ENCODE data around the gene CHST11.

Gene CHST11

DNA sequence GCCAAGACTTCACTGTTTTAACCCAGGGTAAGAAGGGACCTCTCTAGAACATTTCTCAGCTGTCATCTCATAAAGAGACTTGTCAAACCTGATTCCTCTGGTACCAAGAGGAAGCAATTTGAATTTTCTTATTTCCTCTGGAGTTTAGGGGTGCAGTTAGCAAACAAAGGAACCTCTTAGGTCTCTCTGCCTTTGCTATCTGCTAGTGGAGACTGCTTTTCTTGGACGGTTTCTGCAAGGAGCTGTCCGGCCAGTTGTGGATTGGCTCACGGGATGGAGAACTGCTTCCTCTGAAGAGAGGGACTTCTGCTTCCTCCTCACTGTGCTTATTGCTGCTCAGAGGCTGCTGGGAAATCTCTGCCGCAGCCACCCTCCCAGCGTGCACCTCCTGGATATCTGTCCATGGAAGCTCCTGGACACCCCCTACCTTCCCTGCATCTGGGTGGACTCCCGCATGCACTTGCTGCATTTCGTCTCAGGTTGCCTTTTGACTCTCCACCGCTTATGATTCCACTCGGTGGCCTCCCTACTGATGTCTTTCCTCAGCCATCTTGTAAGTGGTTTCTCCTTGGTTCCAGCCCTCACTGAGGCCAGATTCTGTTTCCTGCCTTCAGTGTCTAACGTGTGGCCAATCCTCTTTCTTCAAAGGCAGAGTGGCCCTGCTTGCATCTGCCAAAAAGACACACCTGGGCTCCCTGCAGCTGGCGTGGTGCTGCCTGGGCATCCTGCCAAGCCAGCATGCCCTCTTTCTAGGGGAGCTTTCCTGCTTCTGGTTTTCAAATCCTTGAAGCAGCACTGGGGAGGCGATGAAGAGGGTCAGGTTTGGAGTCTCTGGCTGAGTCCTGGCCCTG lies 187.3 kb downstream of the CHST11 start:
- no peaks in the 10 kb centered on the region for H3K36me3 ChIP-seq (ENCODE audit: control insufficient read depth in 1 of 2, insufficient read depth in 2 of 2, low read length in 2 of 2)
- H3K27ac ChIP-seq (ENCODE audit: low read length) = peak overlapping the region; percentile 25
- H3K9me3 ChIP-seq (ENCODE audit: control insufficient read depth in 1 of 2, low read length in 2 of 2) = peaks cover 0 to 3% of the 10 kb centered on the region in 2 donors
- peaks cover 0 to 3% of the 10 kb centered on the region in 2 donors for H3K4me1 ChIP-seq (ENCODE audit: control insufficient read depth in 1 of 2, insufficient read depth in 2 of 2, low read length in 2 of 2)
- no peak overlapping the region for H3K4me3 ChIP-seq (ENCODE audit: low read depth in 1 of 2, low read length in 2 of 2)
- H3K27me3 ChIP-seq (ENCODE audit: low read depth, low read length) = no peaks in the 10 kb centered on the region

DNA sequence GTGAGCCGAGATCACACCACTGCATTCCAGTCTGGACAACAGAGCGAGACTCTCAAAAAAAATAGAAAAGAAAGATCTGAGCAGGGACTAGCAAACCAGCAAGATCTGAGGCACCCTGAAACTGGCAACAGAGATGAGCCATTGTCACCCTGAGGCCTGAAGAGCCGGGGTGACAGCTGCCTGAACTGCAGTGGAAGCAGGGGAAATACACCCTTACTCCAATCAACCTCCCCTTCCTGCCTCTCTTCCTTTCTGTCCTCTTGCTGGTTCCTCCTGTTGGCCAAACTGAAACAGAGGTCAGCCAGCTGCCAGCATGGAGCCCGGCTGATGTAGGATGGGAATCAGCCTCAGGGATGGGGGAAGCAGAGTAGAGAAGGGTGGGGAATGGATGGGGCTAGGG lies 192.0 kb downstream of the CHST11 start:
- H3K27me3 ChIP-seq (ENCODE audit: low read depth, low read length) = no peaks in the 10 kb centered on the region
- no peak overlapping the region for H3K27ac ChIP-seq (ENCODE audit: low read length)
- no peaks in the 10 kb centered on the region for H3K36me3 ChIP-seq (ENCODE audit: control insufficient read depth in 1 of 2, insufficient read depth in 2 of 2, low read length in 2 of 2)
- H3K4me3 ChIP-seq (ENCODE audit: low read depth in 1 of 2, low read length in 2 of 2) = no peak overlapping the region
- peaks cover 0 to 10% of the 10 kb centered on the region in 2 donors for H3K4me1 ChIP-seq (ENCODE audit: control insufficient read depth in 1 of 2, insufficient read depth in 2 of 2, low read length in 2 of 2)
- no peaks in the 10 kb centered on the region for H3K9me3 ChIP-seq (ENCODE audit: control insufficient read depth in 1 of 2, low read length in 2 of 2)

DNA sequence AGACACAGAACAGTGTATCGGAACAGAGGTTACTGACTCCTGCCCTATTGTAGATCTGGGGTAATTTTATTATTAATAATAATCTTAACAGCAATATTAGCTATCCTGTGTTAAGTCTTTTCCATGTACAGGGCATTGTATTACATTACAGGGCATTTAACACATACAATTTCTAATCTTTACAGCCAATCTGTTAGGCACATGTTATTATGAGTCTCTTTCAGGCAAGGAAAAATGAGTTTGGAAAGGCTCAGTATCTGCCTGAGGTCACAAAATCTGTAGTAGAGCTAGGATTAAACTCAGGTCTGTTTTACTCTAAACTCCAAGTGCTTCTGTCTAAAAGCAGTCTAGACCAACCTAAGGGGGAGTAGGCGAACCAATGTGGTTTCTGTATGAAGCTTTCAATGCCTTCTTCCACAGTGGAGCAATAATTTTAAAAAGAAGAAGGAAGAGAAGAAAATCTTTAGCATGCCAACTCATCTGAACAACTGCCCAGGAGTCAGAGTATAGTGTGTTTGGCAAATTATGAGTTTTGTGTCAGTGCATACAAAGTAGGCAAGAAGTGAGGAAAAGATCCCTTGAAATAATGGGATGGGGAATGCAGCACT lies 192.6 kb downstream of the CHST11 start:
- H3K27ac ChIP-seq (ENCODE audit: low read length) = no peak overlapping the region

DNA sequence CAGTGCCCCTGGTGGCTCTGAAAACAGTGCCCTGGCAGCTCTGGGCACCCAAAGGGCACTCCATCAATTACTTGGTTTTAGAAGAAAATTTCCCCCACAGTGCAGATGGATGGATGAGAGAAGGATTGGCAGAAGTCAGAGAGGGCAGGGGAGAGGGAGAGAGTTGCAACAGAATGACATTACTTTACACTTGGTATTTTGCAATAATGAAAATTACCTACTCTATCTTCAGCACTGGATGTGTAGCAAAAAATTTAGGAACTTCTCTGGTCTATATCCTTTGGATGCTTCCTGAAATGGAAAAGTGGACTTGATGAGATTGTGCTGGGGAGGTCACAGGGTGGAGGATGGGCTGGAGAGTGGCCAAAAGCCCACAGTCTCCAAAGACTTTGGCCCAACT lies 193.2 kb downstream of the CHST11 start:
- no peaks in the 10 kb centered on the region for H3K9me3 ChIP-seq (ENCODE audit: control insufficient read depth in 1 of 2, low read length in 2 of 2)
- H3K36me3 ChIP-seq (ENCODE audit: control insufficient read depth in 1 of 2, insufficient read depth in 2 of 2, low read length in 2 of 2) = no peaks in the 10 kb centered on the region
- no peak overlapping the region for H3K27ac ChIP-seq (ENCODE audit: low read length)
- no peaks in the 10 kb centered on the region for H3K27me3 ChIP-seq (ENCODE audit: low read depth, low read length)
- peaks cover 0 to 10% of the 10 kb centered on the region in 2 donors for H3K4me1 ChIP-seq (ENCODE audit: control insufficient read depth in 1 of 2, insufficient read depth in 2 of 2, low read length in 2 of 2)
- H3K4me3 ChIP-seq (ENCODE audit: low read depth in 1 of 2, low read length in 2 of 2) = no peak overlapping the region

More for the DNA sequence above, 192.6 kb downstream of the CHST11 start:
- Histone ChIP-seq H3K36me3 (ENCODE audit: control insufficient read depth in 1 of 2, insufficient read depth in 2 of 2, low read length in 2 of 2) (no peaks in the 10 kb centered on the region), H3K4me3 (ENCODE audit: low read depth in 1 of 2, low read length in 2 of 2) (no peak overlapping the region), H3K4me1 (ENCODE audit: control insufficient read depth in 1 of 2, insufficient read depth in 2 of 2, low read length in 2 of 2) (peaks cover 0 to 10% of the 10 kb centered on the region in 2 donors), H3K27me3 (ENCODE audit: low read depth, low read length) (no peaks in the 10 kb centered on the region), H3K9me3 (ENCODE audit: control insufficient read depth in 1 of 2, low read length in 2 of 2) (no peaks in the 10 kb centered on the region)

DNA sequence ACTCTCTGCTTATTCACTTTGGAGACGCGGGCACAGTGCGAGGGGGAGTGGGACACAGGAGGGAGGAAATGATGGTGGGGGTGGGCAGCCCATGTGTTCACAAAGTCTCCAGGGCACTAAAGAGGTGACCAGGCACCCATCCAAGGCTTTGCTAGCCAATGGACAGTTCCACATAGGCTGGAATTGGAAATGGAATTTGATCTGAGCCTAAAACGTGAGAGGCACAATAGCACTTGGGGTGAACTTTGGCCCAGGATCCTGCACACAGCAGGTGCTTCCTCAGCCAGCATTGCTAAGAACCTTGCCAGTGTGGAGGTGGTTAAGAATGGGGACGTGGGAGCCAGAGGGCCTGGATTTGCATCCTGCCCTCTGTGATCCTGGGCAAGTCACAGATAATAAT lies 193.8 kb downstream of the CHST11 start:
- Histone ChIP-seq H3K27ac (ENCODE audit: low read length) (no peak overlapping the region), H3K27me3 (ENCODE audit: low read depth, low read length) (no peaks in the 10 kb centered on the region), H3K4me1 (ENCODE audit: control insufficient read depth in 1 of 2, insufficient read depth in 2 of 2, low read length in 2 of 2) (peaks cover 0 to 10% of the 10 kb centered on the region in 2 donors), H3K4me3 (ENCODE audit: low read depth in 1 of 2, low read length in 2 of 2) (no peak overlapping the region), H3K36me3 (ENCODE audit: control insufficient read depth in 1 of 2, insufficient read depth in 2 of 2, low read length in 2 of 2) (no peaks in the 10 kb centered on the region), H3K9me3 (ENCODE audit: control insufficient read depth in 1 of 2, low read length in 2 of 2) (no peaks in the 10 kb centered on the region)

DNA sequence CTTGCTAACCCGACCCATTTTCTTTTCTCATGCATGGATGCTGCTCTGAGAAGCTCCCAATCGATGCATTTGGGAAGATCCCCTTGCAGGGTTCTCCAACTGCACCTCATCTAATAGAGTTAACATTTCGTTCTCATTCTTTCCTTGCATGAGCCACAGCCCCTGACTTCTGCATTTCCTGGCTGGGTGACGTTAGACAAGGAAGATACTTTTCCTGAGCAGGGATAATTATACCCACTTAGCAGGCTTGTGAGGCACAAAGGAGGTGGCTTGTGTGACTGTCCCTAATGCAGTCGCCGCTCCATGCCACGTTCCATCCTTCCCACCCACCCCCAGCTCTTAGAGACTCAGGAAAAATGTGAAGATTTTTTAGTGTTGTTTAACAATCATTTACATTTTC lies 195.1 kb downstream of the CHST11 start:
- Histone ChIP-seq H3K27me3 (ENCODE audit: low read depth, low read length) (no peaks in the 10 kb centered on the region), H3K36me3 (ENCODE audit: control insufficient read depth in 1 of 2, insufficient read depth in 2 of 2, low read length in 2 of 2) (no peaks in the 10 kb centered on the region), H3K4me1 (ENCODE audit: control insufficient read depth in 1 of 2, insufficient read depth in 2 of 2, low read length in 2 of 2) (peaks cover 0 to 10% of the 10 kb centered on the region in 2 donors), H3K4me3 (ENCODE audit: low read depth in 1 of 2, low read length in 2 of 2) (no peak overlapping the region), H3K27ac (ENCODE audit: low read length) (no peak overlapping the region), H3K9me3 (ENCODE audit: control insufficient read depth in 1 of 2, low read length in 2 of 2) (no peaks in the 10 kb centered on the region)

DNA sequence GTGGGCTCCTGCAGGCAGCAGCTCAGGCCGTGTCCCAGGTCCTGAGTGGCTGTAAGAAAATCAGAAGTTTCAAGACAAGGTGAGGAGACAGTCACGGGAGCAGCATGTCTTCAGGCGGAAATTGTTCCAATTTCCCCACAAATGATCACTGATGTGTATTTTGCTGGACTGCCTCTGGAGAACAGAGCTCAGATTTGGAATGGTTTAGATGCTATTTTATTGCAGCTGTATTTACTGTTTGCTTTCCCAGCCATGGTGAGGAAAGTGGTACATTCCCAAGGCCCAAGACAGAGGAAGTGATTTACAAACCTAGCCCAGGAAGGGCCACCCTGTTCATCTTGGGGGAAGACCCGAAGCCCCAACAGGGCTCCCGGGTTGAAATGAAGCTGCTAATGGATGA lies 195.6 kb downstream of the CHST11 start:
- H3K27ac ChIP-seq (ENCODE audit: low read length) = no peak overlapping the region
- H3K4me1 ChIP-seq (ENCODE audit: control insufficient read depth in 1 of 2, insufficient read depth in 2 of 2, low read length in 2 of 2) = peaks cover 0 to 10% of the 10 kb centered on the region in 2 donors
- no peaks in the 10 kb centered on the region for H3K9me3 ChIP-seq (ENCODE audit: control insufficient read depth in 1 of 2, low read length in 2 of 2)
- no peaks in the 10 kb centered on the region for H3K36me3 ChIP-seq (ENCODE audit: control insufficient read depth in 1 of 2, insufficient read depth in 2 of 2, low read length in 2 of 2)
- no peak overlapping the region for H3K4me3 ChIP-seq (ENCODE audit: low read depth in 1 of 2, low read length in 2 of 2)
- no peaks in the 10 kb centered on the region for H3K27me3 ChIP-seq (ENCODE audit: low read depth, low read length)

DNA sequence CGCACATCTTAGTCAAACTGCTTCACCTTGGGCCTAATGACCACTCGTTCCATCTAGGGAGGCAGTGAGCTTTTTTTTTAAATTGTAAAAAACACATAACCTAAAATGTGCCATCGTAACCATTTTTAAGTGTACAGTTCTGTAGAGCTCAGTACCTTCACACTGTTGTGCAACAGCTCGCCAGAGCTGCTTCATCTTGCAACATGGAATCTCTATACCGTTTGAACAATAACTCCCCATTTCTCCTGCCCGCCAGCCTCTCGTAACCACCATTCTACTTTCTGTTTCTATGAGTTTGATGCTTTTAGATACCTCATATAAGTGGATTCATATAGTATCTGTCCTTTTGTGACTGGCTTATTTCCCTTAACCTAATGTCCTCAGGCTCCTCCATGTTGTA lies 196.2 kb downstream of the CHST11 start:
- Histone ChIP-seq H3K4me3 (ENCODE audit: low read depth in 1 of 2, low read length in 2 of 2) (no peak overlapping the region), H3K27ac (ENCODE audit: low read length) (no peak overlapping the region), H3K9me3 (ENCODE audit: control insufficient read depth in 1 of 2, low read length in 2 of 2) (no peaks in the 10 kb centered on the region), H3K4me1 (ENCODE audit: control insufficient read depth in 1 of 2, insufficient read depth in 2 of 2, low read length in 2 of 2) (peaks cover 0 to 10% of the 10 kb centered on the region in 2 donors), H3K27me3 (ENCODE audit: low read depth, low read length) (no peaks in the 10 kb centered on the region), H3K36me3 (ENCODE audit: control insufficient read depth in 1 of 2, insufficient read depth in 2 of 2, low read length in 2 of 2) (no peaks in the 10 kb centered on the region)

DNA sequence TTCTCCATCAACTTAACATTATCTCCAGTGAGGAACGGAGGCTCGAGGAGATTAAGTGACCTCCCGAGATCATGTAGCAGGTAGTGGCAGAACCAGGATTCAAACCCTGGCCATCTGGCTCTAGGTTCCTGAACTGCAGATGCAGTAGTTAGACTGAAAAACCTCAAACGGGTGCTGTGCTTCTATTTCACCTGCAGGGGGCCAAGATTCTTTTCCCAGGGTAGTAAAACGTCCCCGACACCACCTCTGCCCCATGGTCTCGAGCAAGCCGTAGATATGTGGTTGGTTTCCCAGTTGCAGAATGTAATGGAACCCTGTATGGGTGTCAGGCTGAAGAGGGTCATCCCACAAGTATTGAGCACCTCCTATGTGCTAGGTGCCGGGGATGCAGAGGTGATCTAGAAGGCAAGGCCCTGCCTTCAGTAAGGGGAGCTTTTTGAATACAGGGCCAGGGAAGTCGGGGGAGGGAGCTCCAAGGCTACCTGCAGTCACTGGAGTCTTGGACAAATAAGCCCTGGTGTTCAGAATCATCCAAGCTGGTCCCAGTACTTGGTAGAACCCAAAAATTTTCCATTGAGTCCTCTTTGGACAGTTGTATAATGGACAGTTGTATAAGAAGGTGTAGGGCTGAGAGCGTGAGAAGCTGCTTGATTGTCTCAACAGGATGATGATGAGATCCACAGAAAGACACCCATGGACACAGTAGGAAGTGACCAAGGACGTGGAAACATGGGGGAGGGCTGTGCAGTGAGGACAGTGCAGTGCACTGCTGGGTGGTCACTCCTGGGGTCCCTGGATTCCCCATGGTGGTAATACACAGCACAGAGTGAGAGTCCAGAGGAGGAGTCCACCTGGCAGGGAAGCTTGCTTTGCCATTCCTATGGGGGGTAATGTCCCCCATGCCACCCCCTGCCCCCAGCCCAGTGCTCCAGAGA lies 197.2 kb downstream of the CHST11 start:
- H3K27ac ChIP-seq (ENCODE audit: low read length) = no peak overlapping the region
- H3K4me1 ChIP-seq (ENCODE audit: control insufficient read depth in 1 of 2, insufficient read depth in 2 of 2, low read length in 2 of 2) = peaks cover 0 to 10% of the 10 kb centered on the region in 2 donors
- H3K27me3 ChIP-seq (ENCODE audit: low read depth, low read length) = no peaks in the 10 kb centered on the region
- no peak overlapping the region for H3K4me3 ChIP-seq (ENCODE audit: low read depth in 1 of 2, low read length in 2 of 2)
- no peaks in the 10 kb centered on the region for H3K9me3 ChIP-seq (ENCODE audit: control insufficient read depth in 1 of 2, low read length in 2 of 2)
- no peaks in the 10 kb centered on the region for H3K36me3 ChIP-seq (ENCODE audit: control insufficient read depth in 1 of 2, insufficient read depth in 2 of 2, low read length in 2 of 2)

DNA sequence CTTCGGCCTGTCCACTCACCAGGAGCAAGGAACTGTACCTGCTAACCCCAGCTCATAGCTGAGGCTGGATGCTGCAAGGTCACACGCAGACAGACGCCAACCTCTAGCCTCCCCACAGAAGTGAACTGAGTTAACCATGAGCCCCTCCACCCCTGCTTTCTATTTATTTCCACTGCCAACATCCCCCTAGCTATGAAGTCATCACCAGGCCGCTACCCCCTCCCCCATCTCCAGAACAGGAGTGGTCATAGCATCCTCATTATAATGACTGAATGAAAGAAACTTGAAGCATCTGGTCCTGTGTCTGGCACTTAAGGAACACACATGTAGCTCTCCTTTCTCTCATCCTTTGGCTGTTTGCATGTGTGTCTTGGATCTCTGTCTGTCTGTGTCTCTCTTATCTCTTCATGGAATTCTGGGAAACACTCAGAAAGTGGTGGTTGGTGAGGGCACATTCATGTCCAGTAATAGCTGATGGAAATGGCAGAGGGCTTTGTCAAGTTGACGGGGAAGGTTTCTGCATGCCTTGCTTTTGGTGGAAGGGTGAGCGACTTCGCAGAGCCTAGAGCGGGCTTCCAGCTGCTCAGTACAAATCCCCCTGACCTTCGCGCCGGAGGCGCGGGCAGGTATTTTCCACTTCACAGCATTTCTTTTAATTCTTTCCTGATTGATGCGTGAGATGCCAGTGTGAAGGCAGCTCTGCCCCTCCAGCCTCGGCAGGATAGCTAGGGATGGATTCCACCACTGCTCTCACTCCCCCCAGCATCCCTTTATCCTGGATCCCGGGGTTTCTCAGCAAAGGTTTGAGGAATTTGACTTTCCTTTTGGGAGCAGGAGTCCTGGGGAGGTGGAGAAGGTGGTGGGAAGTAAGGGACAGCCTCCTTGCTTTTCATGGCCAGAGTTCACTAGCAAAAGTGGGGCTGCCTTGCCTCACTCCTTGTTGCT lies 198.2 kb downstream of the CHST11 start:
- Histone ChIP-seq H3K36me3 (ENCODE audit: control insufficient read depth in 1 of 2, insufficient read depth in 2 of 2, low read length in 2 of 2) (no peaks in the 10 kb centered on the region), H3K27me3 (ENCODE audit: low read depth, low read length) (no peaks in the 10 kb centered on the region), H3K27ac (ENCODE audit: low read length) (no peak overlapping the region), H3K4me3 (ENCODE audit: low read depth in 1 of 2, low read length in 2 of 2) (no peak overlapping the region), H3K4me1 (ENCODE audit: control insufficient read depth in 1 of 2, insufficient read depth in 2 of 2, low read length in 2 of 2) (peaks cover 0 to 2% of the 10 kb centered on the region in 2 donors), H3K9me3 (ENCODE audit: control insufficient read depth in 1 of 2, low read length in 2 of 2) (no peaks in the 10 kb centered on the region)
